Neural cell (in vitro differentiated cells): ENCODE measurements around the gene TRIM49D2.
"Not testable (repeated sequence)": the region's sequence is repeated elsewhere in the genome, so short reads cannot be mapped to it uniquely, and the experiment has no call there.

Experiments used
- CTCF ChIP-seq: fragments of 450-650 bp; IDR thresholded peaks from 2 replicates; pipeline ENCODE4 v1.5.1; 2014; ENCODE audit warnings: antibody characterized with exemption, mild to moderate bottlenecking, moderate library complexity; ENCODE audit not compliant: poor library complexity, severe bottlenecking
- EP300 ChIP-seq: fragments of 450-650 bp; conservative IDR thresholded peaks from 2 replicates; pipeline ENCODE4 v1.6.1; 2014; ENCODE audit warnings: antibody characterized with exemption, mild to moderate bottlenecking, moderate library complexity; ENCODE audit not compliant: poor library complexity, severe bottlenecking
- EZH2 ChIP-seq: fragments of 200-600, 300-800 bp; shearing (Covaris generic), sonication (generic); IDR thresholded peaks from 2 replicates; pipeline ENCODE4 v1.6.1; 2014; ENCODE audit warnings: antibody characterized with exemption, low read length, borderline replicate concordance, mild to moderate bottlenecking; ENCODE audit not compliant: insufficient read depth, poor library complexity, severe bottlenecking
- MXI1 ChIP-seq: fragments of 450-650 bp; conservative IDR thresholded peaks from 2 replicates; pipeline ENCODE4 v1.6.1; 2014; ENCODE audit warnings: antibody characterized with exemption, mild to moderate bottlenecking; ENCODE audit not compliant: poor library complexity, severe bottlenecking
- POLR2AphosphoS5 ChIP-seq: IDR thresholded peaks from 2 replicates; pipeline ENCODE4 v1.6.1; 2012
- RAD21 ChIP-seq: fragments of 450-650 bp; conservative IDR thresholded peaks from 2 replicates; pipeline ENCODE4 v1.6.1; 2014; ENCODE audit warnings: antibody characterized with exemption, mild to moderate bottlenecking, moderate library complexity
- REST ChIP-seq: IDR thresholded peaks from 2 replicates; pipeline ENCODE4 v1.6.1; 2012; ENCODE audit warnings: borderline replicate concordance
- SMC3 ChIP-seq: fragments of 450-650 bp; conservative IDR thresholded peaks from 2 replicates; pipeline ENCODE4 v1.6.1; 2014; ENCODE audit warnings: antibody characterized with exemption, mild to moderate bottlenecking, moderate library complexity; ENCODE audit not compliant: poor library complexity

GRCh38 chr11:89960833-89961232 is 37.0 kb downstream of the TRIM49D2 start:
- not testable (repeated sequence) for TF ChIP-seq CTCF, EP300, POLR2AphosphoS5, EZH2, RAD21, SMC3, REST, MXI1
